NOMO-1 treated with DMSO at 0.1 percent for 48 hours (cell line): ENCODE measurements around the gene CCDC179.

Experiments used
- DNase-seq: peaks from one replicate; lab custom pipeline; 2025; ENCODE audit not compliant: unreplicated experiment; lab: John Stamatoyannopoulos, UW

The CCDC179 gene

GRCh38 chr11:22860241-22860640, at the start of gene CCDC179:
TSS of gene CCDC179 (minus strand) at chr11:22860474. CDS start at chr11:22860421, 53 bp downstream.
- no peak for DNase-seq

- DNase-seq, result no peak
These were observed 43.5 kb upstream of the CCDC179 start for GRCh38 chr11:22903782-22904181.

GRCh38 chr11:22901603-22902002, 41.3 kb upstream of the CCDC179 start:
- no peak for DNase-seq

GRCh38 chr11:22900764-22901486, 40.7 kb upstream of the CCDC179 start:
- no peak for DNase-seq

- DNase-seq, result no peak
These were observed 37.8 kb upstream of the CCDC179 start for GRCh38 chr11:22898036-22898435.

DNA sequence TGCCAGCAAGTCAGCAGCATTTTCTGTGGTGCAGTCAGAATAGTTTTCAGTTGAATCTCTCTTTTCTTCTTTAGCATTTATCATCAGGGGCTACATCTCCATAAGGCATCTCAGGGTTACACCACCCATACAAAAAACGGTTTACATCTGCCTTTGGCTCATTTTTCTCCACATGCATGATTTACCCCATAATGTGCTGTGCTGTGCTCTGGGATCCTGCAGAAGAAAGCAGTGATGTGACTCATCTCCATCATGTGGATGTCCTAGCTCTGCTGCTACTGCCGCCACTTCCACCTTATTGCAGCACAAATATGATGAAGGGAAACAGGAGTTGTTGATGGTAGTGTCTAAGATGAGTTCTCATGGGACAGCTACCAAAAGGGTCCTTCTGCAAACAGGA, 30.0 kb upstream of the CCDC179 start:
- DNase-seq, result no peak

GRCh38 chr11:22884217-22884616, 23.9 kb upstream of the CCDC179 start:
- DNase-seq, result no peak

DNA sequence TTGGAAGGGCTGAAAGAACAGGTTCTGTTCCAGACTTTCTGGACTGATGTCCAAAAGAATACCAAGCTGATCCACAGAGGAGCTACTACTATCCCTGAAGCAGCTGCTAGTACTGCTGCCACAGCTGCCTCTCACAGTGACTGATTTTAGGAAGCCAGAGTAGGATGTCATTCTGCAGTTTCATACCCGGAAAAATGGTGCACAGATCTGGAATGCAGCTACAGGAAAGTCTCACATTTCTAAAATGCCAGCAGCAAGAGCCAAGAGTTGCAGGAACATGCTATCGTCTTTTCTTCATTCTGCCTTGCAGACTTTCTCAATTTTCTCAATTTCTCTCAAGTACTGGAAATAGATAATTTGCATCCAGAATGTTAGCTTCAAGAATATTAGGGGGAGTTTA, 19.4 kb upstream of the CCDC179 start:
- DNase-seq, result no peak

DNA sequence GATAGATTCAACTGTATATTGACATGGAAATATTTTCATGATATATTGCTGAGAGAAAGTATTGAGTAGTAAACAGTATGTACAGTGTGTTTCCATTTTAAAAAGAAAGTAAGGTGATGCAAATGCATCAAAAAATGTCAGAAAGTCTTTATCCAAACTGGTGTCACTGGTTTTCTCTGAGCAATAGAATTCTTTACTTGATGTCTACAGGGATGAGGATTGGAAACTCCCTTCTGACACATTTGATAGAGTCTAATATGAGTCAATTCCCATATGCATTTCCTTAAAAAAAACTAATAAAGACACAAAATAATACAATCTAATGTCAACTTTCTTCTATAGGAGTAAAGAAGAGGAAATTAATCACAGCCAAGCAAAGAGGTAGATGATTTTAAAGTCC, 18.3 kb upstream of the CCDC179 start:
- no peak for DNase-seq

DNA sequence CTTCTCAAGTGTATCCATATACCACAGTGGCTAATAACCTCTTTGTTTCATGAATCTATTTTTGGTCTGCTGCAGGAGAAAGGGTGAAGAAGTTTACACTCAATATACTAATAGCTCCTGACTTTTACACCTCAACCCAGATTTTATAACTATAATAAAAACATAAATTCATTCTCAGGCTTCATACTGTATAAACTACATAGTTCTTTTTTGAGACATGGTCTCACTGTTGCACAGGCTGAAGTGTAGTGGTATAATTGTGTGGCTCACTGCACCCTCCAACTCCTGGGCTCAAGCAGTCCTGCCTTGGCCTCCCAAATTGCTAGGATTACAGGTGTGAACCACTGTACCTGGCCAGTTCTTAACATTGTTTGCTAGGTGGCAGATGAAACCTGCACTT, 17.8 kb upstream of the CCDC179 start:
- no peak for DNase-seq

GRCh38 chr11:22875869-22876473, 15.7 kb upstream of the CCDC179 start:
- DNase-seq, result peak; percentile 87

- no peak for DNase-seq
These were observed 9.1 kb upstream of the CCDC179 start for GRCh38 chr11:22869325-22869724.

- DNase-seq, result peak; percentile 35
These were observed 518 bp downstream of the CCDC179 start for GRCh38 chr11:22859756-22860155.

- peak; percentile 23 for DNase-seq
These were observed 8.8 kb downstream of the CCDC179 start for GRCh38 chr11:22851477-22851876.

GRCh38 chr11:22846726-22847125, 13.5 kb downstream of the CCDC179 start:
- DNase-seq, result no peak

GRCh38 chr11:22832315-22833015, 27.8 kb downstream of the CCDC179 start:
- no peak for DNase-seq

- DNase-seq, result no peak
These were observed 30.2 kb downstream of the CCDC179 start for GRCh38 chr11:22830082-22830414.

- DNase-seq, result peak; percentile 84
These were observed 30.8 kb downstream of the CCDC179 start, which contains the start of gene SVIP for GRCh38 chr11:22829231-22830081. TSS of gene SVIP (minus strand) at chr11:22829801. CDS start at chr11:22829748, 53 bp downstream.

DNA sequence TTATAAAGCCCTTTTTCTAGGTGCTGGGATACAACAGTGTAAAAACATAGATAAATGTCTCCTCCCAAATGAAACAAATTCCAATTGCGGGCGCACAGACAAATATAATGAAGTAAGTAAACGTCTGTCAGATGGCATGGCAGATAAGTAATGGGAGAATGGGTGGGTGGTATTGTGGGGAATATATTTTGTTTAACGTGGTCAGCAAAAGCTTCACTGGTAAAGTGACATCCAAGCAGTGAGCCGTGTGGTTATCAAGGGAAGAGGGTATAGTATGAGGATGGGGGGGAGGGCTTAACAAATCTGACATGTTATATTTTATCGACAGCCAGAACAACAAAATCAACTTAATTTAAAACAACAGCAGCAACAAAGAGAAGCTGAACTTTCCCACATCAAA, 31.9 kb downstream of the CCDC179 start:
- DNase-seq, result peak; percentile 0

- no peak for DNase-seq
These were observed 38.1 kb downstream of the CCDC179 start for GRCh38 chr11:22822203-22822602.

- no peak for DNase-seq
These were observed 50.4 kb downstream of the CCDC179 start for GRCh38 chr11:22809893-22810292.
